Measurements from ENCODE around the gene CPPED1.
"Not testable (repeated sequence)": the region's sequence is repeated elsewhere in the genome, so short reads cannot be mapped to it uniquely, and the experiment has no call there.

DNA sequence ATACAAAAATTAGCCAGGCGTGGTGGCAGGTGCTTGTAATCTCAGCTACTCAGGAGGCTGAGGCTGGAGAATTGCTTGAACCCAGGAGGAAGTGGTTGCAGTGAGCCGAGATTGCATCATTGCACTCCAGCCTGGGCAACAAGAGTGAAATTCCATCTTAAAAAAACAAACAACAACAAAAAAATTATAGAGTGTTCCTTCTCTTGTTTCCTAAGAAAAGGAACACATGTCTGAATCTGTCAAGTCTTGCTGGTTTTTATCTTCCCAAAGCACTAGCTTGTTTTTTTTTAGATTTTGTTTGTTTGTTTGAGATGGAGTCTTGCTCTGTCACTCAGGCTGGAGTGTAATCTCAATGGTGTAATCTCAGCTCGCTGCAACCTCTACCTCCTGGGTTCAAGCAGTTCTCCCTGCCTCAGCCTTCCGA lies 13.1 kb upstream of the CPPED1 start:
- TF ChIP-seq EZH2phosphoT487 (IDR thresholded peaks at IDR 0.05; ENCODE audit: unreplicated experiment); CTCF (conservative IDR thresholded peaks at IDR 0.05; ENCODE audit: low read depth in 2 of 2); POLR2AphosphoS5 (IDR thresholded peaks at IDR 0.05; ENCODE audit: low read depth); EZH2 (IDR thresholded peaks at IDR 0.05; ENCODE audit: low read depth, unreplicated experiment); CREB1 (CRISPR knock-in tag; IDR thresholded peaks at IDR 0.05; ENCODE audit: low read depth); ZNF114 (CRISPR knock-in tag; IDR thresholded peaks at IDR 0.05); ETS1 (IDR thresholded peaks at IDR 0.05); JUNB (IDR thresholded peaks at IDR 0.05; ENCODE audit: unreplicated experiment); NANOG (IDR thresholded peaks at IDR 0.05; ENCODE audit: borderline replicate concordance); ZNF331 (CRISPR knock-in tag; IDR thresholded peaks at IDR 0.05; ENCODE audit: low read depth): not testable (repeated sequence)
- TF ChIP-seq, protein P1, sequence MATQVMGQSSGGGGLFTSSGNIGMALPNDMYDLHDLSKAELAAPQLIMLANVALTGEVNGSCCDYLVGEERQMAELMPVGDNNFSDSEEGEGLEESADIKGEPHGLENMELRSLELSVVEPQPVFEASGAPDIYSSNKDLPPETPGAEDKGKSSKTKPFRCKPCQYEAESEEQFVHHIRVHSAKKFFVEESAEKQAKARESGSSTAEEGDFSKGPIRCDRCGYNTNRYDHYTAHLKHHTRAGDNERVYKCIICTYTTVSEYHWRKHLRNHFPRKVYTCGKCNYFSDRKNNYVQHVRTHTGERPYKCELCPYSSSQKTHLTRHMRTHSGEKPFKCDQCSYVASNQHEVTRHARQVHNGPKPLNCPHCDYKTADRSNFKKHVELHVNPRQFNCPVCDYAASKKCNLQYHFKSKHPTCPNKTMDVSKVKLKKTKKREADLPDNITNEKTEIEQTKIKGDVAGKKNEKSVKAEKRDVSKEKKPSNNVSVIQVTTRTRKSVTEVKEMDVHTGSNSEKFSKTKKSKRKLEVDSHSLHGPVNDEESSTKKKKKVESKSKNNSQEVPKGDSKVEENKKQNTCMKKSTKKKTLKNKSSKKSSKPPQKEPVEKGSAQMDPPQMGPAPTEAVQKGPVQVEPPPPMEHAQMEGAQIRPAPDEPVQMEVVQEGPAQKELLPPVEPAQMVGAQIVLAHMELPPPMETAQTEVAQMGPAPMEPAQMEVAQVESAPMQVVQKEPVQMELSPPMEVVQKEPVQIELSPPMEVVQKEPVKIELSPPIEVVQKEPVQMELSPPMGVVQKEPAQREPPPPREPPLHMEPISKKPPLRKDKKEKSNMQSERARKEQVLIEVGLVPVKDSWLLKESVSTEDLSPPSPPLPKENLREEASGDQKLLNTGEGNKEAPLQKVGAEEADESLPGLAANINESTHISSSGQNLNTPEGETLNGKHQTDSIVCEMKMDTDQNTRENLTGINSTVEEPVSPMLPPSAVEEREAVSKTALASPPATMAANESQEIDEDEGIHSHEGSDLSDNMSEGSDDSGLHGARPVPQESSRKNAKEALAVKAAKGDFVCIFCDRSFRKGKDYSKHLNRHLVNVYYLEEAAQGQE (IDR thresholded peaks at IDR 0.05; ENCODE audit: unreplicated experiment): not testable (repeated sequence)

Data from GM23338 (cell line).